HepG2 (cell line): Measurements from ENCODE around the gene TRIM6. TPM values are rescaled to one million over a fixed set of nuclear protein-coding genes. Genes with fewer than 3 reads are reported as not detected.

Experiments used
- ATAC-seq: fragments of 200-7000 bp; cut with Tn5 transposase; 3 replicates; pipeline ENCODE4 v1.9.1; 2020; ENCODE audit warnings: mild to moderate bottlenecking, moderate library complexity
- BruUV-seq: library from RNA; stranded (reverse); fragments of 400-500 nt; replicated peaks from 2 replicates; lab custom pipeline; 2021; lab: Mats Ljungman, UMichigan
- CTCF ChIA-PET: fragments of 300-600 bp; formaldehyde crosslinking; extraction: SDS; loops from one replicate; lab custom pipeline; 2021; ENCODE audit warnings: low total read pairs, inconsistent platforms, low intra/inter-chr PET ratio; lab: Yijun Ruan, JAX
- POLR2A ChIA-PET: fragments of 350-600 bp; sonication (Branson Sonifier 250); formaldehyde crosslinking; loops from one replicate; lab custom pipeline; 2020; ENCODE audit warnings: antibody characterized with exemption, inconsistent platforms; lab: Yijun Ruan, JAX
- DNase-seq: peaks from one replicate; pipeline ENCODE4 v3.0.0-alpha.2; 2015; ENCODE audit warnings: low spot score
- FAIRE-seq: peaks from 3 replicates; lab custom pipeline; 2011; peaks lifted over from hg19 to GRCh38; lab: Jason Lieb, UNC
- H2AFZ ChIP-seq: one replicate; pipeline ENCODE4 v1.6.1; 2011; ENCODE audit warnings: low read length, inconsistent platforms
- H3K27ac ChIP-seq: fragments of 300-600 bp; 3 replicates; pipeline ENCODE4 v1.8.0; 2011; ENCODE audit warnings: mixed run types, mild to moderate bottlenecking, mixed read lengths, low read length, inconsistent platforms; ENCODE audit not compliant: insufficient read depth; ENCODE audit errors: extremely low read length
- H3K27me3 ChIP-seq, 2 experiments: fragments of 200-600 bp in 1 of 2; 2 replicates in 1 of 2; 3 replicates in 1 of 2; pipeline versions ENCODE4 v1.6.0 to v1.8.0; 2011; ENCODE audit warnings: low read length in 2 of 2, mild to moderate bottlenecking in 2 of 2, moderate library complexity in 2 of 2, inconsistent platforms in 1 of 2; ENCODE audit not compliant: insufficient read depth in 2 of 2, control insufficient read depth in 1 of 2
- H3K36me3 ChIP-seq, 2 experiments: fragments of 200-600 bp in 1 of 2; replicated peaks in 1 of 2; 2 replicates in 1 of 2; 3 replicates in 1 of 2; pipeline versions ENCODE4 v1.5.1 to v1.8.0; 2011; ENCODE audit warnings: low read length in 2 of 2, inconsistent platforms in 1 of 2; ENCODE audit not compliant: insufficient read depth in 2 of 2, control insufficient read depth in 1 of 2
- H3K4me1 ChIP-seq: 2 replicates; pipeline ENCODE4 v1.5.1; 2012; ENCODE audit warnings: low read length, inconsistent platforms; ENCODE audit not compliant: insufficient read depth
- H3K4me2 ChIP-seq: 2 replicates; pipeline ENCODE4 v1.6.0; 2011; ENCODE audit warnings: low read depth, low read length, inconsistent platforms
- H3K4me3 ChIP-seq, 3 experiments: fragments of 200-600 bp in 1 of 3; sonication (generic), shearing (Covaris generic) in 1 of 3; replicated peaks in 1 of 3; 2 replicates each; pipeline ENCODE4 v1.5.1; 2011 to 2016; ENCODE audit warnings: low read length in 3 of 3, inconsistent platforms in 2 of 3, low read depth in 2 of 3, mild to moderate bottlenecking in 2 of 3, control low read depth in 1 of 3, mixed read lengths in 1 of 3; ENCODE audit not compliant: insufficient read depth in 1 of 3
- H3K79me2 ChIP-seq: one replicate; pipeline ENCODE4 v1.6.1; 2011; ENCODE audit warnings: low read length, inconsistent platforms; ENCODE audit not compliant: insufficient read depth
- H3K9ac ChIP-seq: 2 replicates; pipeline ENCODE4 v1.6.0; 2011; ENCODE audit warnings: mild to moderate bottlenecking, low read depth, low read length, inconsistent platforms; ENCODE audit not compliant: insufficient read depth
- H3K9me3 ChIP-seq: 2 replicates; pipeline ENCODE4 v1.5.1; 2012; ENCODE audit warnings: mild to moderate bottlenecking, low read length
- H4K20me1 ChIP-seq: 2 replicates; pipeline ENCODE4 v1.6.0; 2011; ENCODE audit warnings: inconsistent platforms, mild to moderate bottlenecking, low read length, moderate library complexity; ENCODE audit not compliant: insufficient read depth
- AGO1 ChIP-seq: fragments of 200-400 bp; formaldehyde crosslinking; IDR thresholded peaks from 2 replicates; pipeline ENCODE4 v1.6.1; 2017; ENCODE audit warnings: mild to moderate bottlenecking, low read depth, low read length, moderate library complexity; ENCODE audit not compliant: poor library complexity, severe bottlenecking
- AHR ChIP-seq: IDR thresholded peaks from 2 replicates; pipeline ENCODE4 v1.6.1; 2018; ENCODE audit warnings: missing genetic modification reagents, missing compliant biosample characterization
- CTCF ChIP-seq: sonication (generic); formaldehyde crosslinking; IDR thresholded peaks from 2 replicates; pipeline ENCODE4 v1.5.0; 2020; ENCODE audit warnings: mild to moderate bottlenecking, missing genetic modification reagents, moderate library complexity
- HMG20B ChIP-seq: conservative IDR thresholded peaks from 2 replicates; pipeline ENCODE4 v1.6.1; 2016; ENCODE audit warnings: missing genetic modification reagents, missing compliant biosample characterization
- MTF1 ChIP-seq: sonication (generic); formaldehyde crosslinking; IDR thresholded peaks from 2 replicates; pipeline ENCODE4 v1.5.0; 2020; ENCODE audit warnings: missing genetic modification reagents
- MYC ChIP-seq: sonication (generic); formaldehyde crosslinking; IDR thresholded peaks from 2 replicates; pipeline ENCODE4 v1.9.0; 2021; ENCODE audit warnings: missing genetic modification reagents, borderline replicate concordance
- PHB2 ChIP-seq: fragments of 450-650 bp; IDR thresholded peaks from 2 replicates; pipeline ENCODE4 v1.6.1; 2018; ENCODE audit not compliant: partially characterized antibody
- SKI ChIP-seq: fragments of 450-650 bp; IDR thresholded peaks from one replicate; pipeline ENCODE4 v1.6.1; 2018; ENCODE audit warnings: mild to moderate bottlenecking; ENCODE audit not compliant: partially characterized antibody
- STAG1 ChIP-seq: sonication (generic); formaldehyde crosslinking; IDR thresholded peaks from 2 replicates; pipeline ENCODE4 v1.4.0; 2020; ENCODE audit warnings: missing genetic modification reagents
- TBX2 ChIP-seq: sonication (generic); formaldehyde crosslinking; IDR thresholded peaks from 2 replicates; pipeline ENCODE4 v1.5.0; 2020; ENCODE audit warnings: missing genetic modification reagents, mild to moderate bottlenecking, borderline replicate concordance
- TFE3 ChIP-seq: IDR thresholded peaks from 2 replicates; pipeline ENCODE4 v1.6.1; 2016
- TOE1 ChIP-seq: sonication (generic); formaldehyde crosslinking; IDR thresholded peaks from 2 replicates; pipeline ENCODE4 v1.4.0; 2020; ENCODE audit warnings: mild to moderate bottlenecking, missing genetic modification reagents
- XRCC5 ChIP-seq: fragments of 200-400 bp; formaldehyde crosslinking; optimal IDR thresholded peaks from 2 replicates; pipeline ENCODE3; 2017; ENCODE audit warnings: mild to moderate bottlenecking, low read length
- ZBTB42 ChIP-seq: sonication (generic); formaldehyde crosslinking; IDR thresholded peaks from 2 replicates; pipeline ENCODE4 v1.5.0; 2020; ENCODE audit warnings: mild to moderate bottlenecking, missing genetic modification reagents
- ZBTB49 ChIP-seq: sonication (generic); formaldehyde crosslinking; IDR thresholded peaks from 2 replicates; pipeline ENCODE4 v1.4.0; 2020; ENCODE audit warnings: missing genetic modification reagents, borderline replicate concordance
- ZNF207 ChIP-seq: fragments of 450-650 bp; IDR thresholded peaks from 2 replicates; pipeline ENCODE4 v1.6.1; 2016; ENCODE audit warnings: antibody characterized with exemption, borderline replicate concordance
- ZNF513 ChIP-seq: sonication (generic); formaldehyde crosslinking; conservative IDR thresholded peaks from 2 replicates; pipeline ENCODE4 v1.5.0; 2020; ENCODE audit warnings: missing genetic modification reagents
- ZNF83 ChIP-seq: sonication (generic); formaldehyde crosslinking; IDR thresholded peaks from 2 replicates; pipeline ENCODE4 v1.4.0; 2020; ENCODE audit warnings: missing genetic modification reagents, mild to moderate bottlenecking, borderline replicate concordance
- WGBS: methylation state at CpG from one replicate; pipeline ENCODE4 v1.1.6; 2017; ENCODE audit warnings: low lambda C conversion rate; 5-methylcytosine and 5-hydroxymethylcytosine counted together
- in situ Hi-C: cut with HindIII; loops from 2 replicates; pipeline ENCODE4 v1.10.0; 2017; ENCODE audit warnings: low pct_unique_long_range_greater_than_20kb; ENCODE audit not compliant: extremely low pct_ligation_motif_present
- intact Hi-C: fragments of 100-400 bp; cut with micrococcal nuclease; formaldehyde crosslinking; loops from one replicate; pipeline ENCODE4 v1.10.0; 2022; ENCODE audit not compliant: unreplicated experiment
- polyA plus RNA-seq, 8 experiments: library from polyadenylated mRNA; depleted of rRNA in 3 of 8; stranded (reverse) in 7 of 8; unstranded in 1 of 8; fragments of >200 nt; fragmentation: Illumina TruSeq in 4 of 8; extraction: Trizol in 4 of 8; gene quantifications; 2 replicates each; pipeline versions ENCODE4 v1.2.1 to v1.2.3, GENCODE V29; 2011 to 2016; ENCODE audit warnings: low read depth in 4 of 8, missing spikeins in 1 of 8, mixed read lengths in 1 of 8; ENCODE audit not compliant: insufficient read depth in 1 of 8
- total RNA-seq, 5 experiments: library from RNA; depleted of rRNA; stranded (reverse); fragments of >200 nt; fragmentation: Illumina TruSeq; extraction: Trizol; gene quantifications; 2 replicates each; pipeline ENCODE4 v1.2.3, GENCODE V29; 2016; ENCODE audit warnings: low read depth in 1 of 5

The TRIM6 gene
- total and polyA plus RNA-seq, 2 of the 13 experiments (the other 11 are each of a cell fraction or from before 2014, with no cell fraction given) = not detected

- peak; percentile 99 for ATAC-seq
- intact Hi-C loops (loop anchor here (1.0 kb wide), 1 partner anchor 208 kb away; the partner anchor contains the start of gene OR52N2), in situ Hi-C loops (loop anchor here (5.0 kb wide), 1 partner anchor 207 kb away; the partner anchor contains the start of gene OR52N2)
- POLR2A ChIA-PET = interaction anchor here (1.1 kb wide), 1 partner anchor 84 kb away, joined by 3 read pairs; no protein-coding TSS in a partner anchor
- Histone ChIP-seq H3K4me2 (no peak overlapping the region), H3K9me3 (no peaks in the 10 kb centered on the region), H3K27me3 (0 out of 5 replicates have a peak, but pooled peaks cover 0 to 4% of the 10 kb centered on the region in 2 experiments), H3K4me1 (no peaks in the 10 kb centered on the region), H4K20me1 (no peaks in the 10 kb centered on the region), H3K9ac (no peak overlapping the region), H3K79me2 (no peaks in the 10 kb centered on the region), H3K36me3 (no peaks in the 10 kb centered on the region), H2AFZ (no peak overlapping the region), H3K27ac (no peak overlapping the region), H3K4me3 (no peak overlapping the region)
- no TSS peak for BruUV-seq
- WGBS = 7% methylated on average over 9 of the region's 9 CpGs
- DNase-seq = peak; percentile 63
- CTCF ChIA-PET = interaction anchor here (1.0 to 2.9 kb wide), 2 partner anchors 208 to 753 kb away, joined by 4 to 37 read pairs; partner anchors contain the start of gene OR52N2
- peak; percentile 83 for FAIRE-seq
- TF ChIP-seq ZNF83 = no peak
- TF ChIP-seq AGO1 = no peak
- no peak for TF ChIP-seq ZBTB49
- TF ChIP-seq ZNF513 (CRISPR knock-in tag) = no peak
- no peak for TF ChIP-seq MTF1 (CRISPR knock-in tag)
- TF ChIP-seq CTCF (CRISPR knock-in tag) = peak; percentile 77
- no peak for TF ChIP-seq TFE3
- TF ChIP-seq ZBTB42 (CRISPR knock-in tag) = no peak
- TF ChIP-seq PHB2 = no peak
- TF ChIP-seq XRCC5 = peak; percentile 47
- no peak for TF ChIP-seq MYC (CRISPR knock-in tag)
- TF ChIP-seq HMG20B (CRISPR knock-in tag) = no peak
- TF ChIP-seq AHR (CRISPR knock-in tag) = no peak
- peak; percentile 63 for TF ChIP-seq STAG1 (CRISPR knock-in tag)
- TF ChIP-seq ZNF207 = no peak
- no peak for TF ChIP-seq TOE1
- no peak for TF ChIP-seq SKI
- no peak for TF ChIP-seq TBX2
Measured at GRCh38 chr11:5600374-5600851, 4.0 kb downstream of the TRIM6 start.
